SK-N-MC (cell line): ENCODE measurements around the gene KRTAP19-5.

Experiments
- EZH2 ChIP-seq: fragments of 200-600 bp; sonication (generic); IDR thresholded peaks from one replicate; pipeline ENCODE4 v1.6.1; 2017; ENCODE audit warnings: antibody characterized with exemption
- FOXP2 ChIP-seq: optimal IDR thresholded peaks from 2 replicates; pipeline ENCODE3; 2011; ENCODE audit warnings: mild to moderate bottlenecking, moderate library complexity; ENCODE audit not compliant: insufficient read depth; ENCODE audit errors: extremely low read length, control extremely low read depth
- POLR2AphosphoS5 ChIP-seq: IDR thresholded peaks from 2 replicates; pipeline ENCODE4 v1.6.1; 2012; ENCODE audit warnings: mild to moderate bottlenecking, low read depth, low read length, borderline replicate concordance

DNA sequence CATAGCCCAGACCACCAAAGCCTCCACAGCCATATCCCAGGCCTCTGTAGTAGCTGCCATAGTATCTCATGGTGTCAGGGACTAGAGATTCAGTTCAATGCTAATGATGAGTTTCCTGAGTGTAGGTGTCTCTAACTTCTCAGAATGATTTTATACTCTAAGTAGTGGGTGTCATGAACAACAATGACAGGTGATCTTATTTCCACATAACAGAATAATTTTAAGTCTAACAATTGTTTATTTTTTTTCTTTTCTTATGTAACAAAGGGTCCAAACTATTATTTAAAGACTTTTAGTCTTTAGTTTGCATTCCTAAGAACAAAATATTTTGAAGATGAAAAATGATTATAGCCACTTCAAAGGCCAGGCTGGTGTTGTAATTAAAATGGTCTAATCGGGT, 39.8 kb upstream of the KRTAP19-5 start, which contains the start of gene KRTAP19-6:
- no peak for TF ChIP-seq EZH2
- TF ChIP-seq POLR2AphosphoS5: no peak
- TF ChIP-seq FOXP2: no peak
